Cardiac ventricle fibroblast (primary cell): Measurements from ENCODE around the gene ENO4. TPM values are rescaled to one million over a fixed set of nuclear protein-coding genes. Genes with fewer than 3 reads are reported as not detected.

ENCODE experiments used
- total RNA-seq: library from RNA; depleted of rRNA; stranded (reverse); fragments of >200 nt; gene quantifications from 2 replicates; pipeline ENCODE4 v1.2.3, GENCODE V29; 2015

ENO4 gene, protein sequence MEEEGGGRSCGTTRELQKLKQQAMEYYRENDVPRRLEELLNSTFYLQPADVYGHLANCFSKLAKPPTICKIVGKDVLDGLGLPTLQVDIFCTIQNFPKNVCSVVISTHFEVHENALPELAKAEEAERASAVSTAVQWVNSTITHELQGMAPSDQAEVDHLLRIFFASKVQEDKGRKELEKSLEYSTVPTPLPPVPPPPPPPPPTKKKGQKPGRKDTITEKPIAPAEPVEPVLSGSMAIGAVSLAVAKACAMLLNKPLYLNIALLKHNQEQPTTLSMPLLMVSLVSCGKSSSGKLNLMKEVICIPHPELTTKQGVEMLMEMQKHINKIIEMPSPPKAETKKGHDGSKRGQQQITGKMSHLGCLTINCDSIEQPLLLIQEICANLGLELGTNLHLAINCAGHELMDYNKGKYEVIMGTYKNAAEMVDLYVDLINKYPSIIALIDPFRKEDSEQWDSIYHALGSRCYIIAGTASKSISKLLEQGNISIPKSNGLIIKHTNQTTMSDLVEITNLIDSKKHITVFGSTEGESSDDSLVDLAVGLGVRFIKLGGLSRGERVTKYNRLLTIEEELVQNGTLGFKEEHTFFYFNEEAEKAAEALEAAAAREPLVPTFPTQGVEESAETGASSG
- total RNA-seq = 0.20 TPM in 1 of 2 replicates, not detected in the other

DNA sequence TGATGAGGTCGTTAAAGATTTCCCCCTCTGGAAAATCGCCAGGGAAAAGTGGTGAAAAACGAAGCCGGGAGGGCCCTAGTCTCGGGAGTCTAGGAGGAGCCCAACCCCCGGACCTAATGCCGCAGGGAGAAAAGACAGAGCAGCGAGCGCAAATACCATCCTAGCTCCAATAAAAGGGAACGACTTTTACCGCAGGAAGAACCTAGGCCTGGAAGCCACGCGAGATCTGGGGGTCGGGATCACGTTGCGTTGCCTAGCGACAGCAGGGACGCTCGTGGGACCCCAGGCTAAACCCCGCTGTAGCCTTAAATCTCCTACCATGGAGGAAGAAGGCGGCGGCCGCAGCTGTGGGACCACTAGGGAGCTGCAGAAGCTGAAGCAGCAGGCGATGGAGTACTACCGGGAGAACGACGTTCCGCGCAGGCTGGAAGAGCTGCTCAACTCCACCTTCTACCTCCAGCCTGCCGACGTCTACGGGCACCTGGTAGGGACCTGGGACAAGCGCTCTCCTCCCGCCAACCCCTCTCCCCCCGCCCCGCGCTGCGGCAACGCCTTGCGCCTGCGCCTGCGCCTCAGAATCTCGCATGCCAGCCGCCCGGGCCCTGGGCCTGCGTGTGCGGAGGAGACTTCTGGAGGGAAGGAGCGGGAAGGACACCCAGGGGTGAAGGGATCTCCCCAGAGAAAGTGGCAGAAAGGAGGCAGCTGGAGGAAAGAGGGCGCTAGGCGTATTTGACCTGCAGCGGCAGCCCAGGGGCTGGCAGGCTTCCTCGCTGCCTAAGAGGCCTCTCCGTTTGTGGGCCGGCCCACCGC lies at the start of gene ENO4:
ENO4 (plus strand) TSS at position 252 of the 810 bp plus-strand sequence; CDS start at position 320, 68 bp downstream.

Other genes with a start within 250 kb of the ENO4 start
- gene PNLIPRP2, start 228.5 kb upstream of the ENO4 start, total RNA-seq = not detected in 2 replicates
- gene HSPA12A, start 106.9 kb upstream of the ENO4 start, total RNA-seq = 3.7 and 5.2 TPM in 2 replicates
- gene SHTN1, start 155.7 kb downstream of the ENO4 start, total RNA-seq = 0.75 and 2.4 TPM in 2 replicates